Measurements from ENCODE around the gene TEX36. TPM values are rescaled to one million over a fixed set of nuclear protein-coding genes. Genes with fewer than 3 reads are reported as not detected.

The TEX36 gene
- not detected in 2 replicates for total RNA-seq

GRCh38 chr10:125683063-125683462 lies at the start of gene TEX36:
Gene TEX36 (minus strand): TSS chr10:125683163. CDS start chr10:125682989, 174 bp downstream.

GRCh38 chr10:125719173-125720001 lies 36.4 kb upstream of the TEX36 start, which contains the start of gene EDRF1:
Gene EDRF1 (plus strand): TSS chr10:125719709. CDS start chr10:125719808, 99 bp downstream.

Other genes with a start within 250 kb of the TEX36 start
- gene EDRF1, start 36.5 kb upstream of the TEX36 start, total RNA-seq, result 17.4 and 18.3 TPM in 2 replicates
- gene MMP21, start 92.7 kb upstream of the TEX36 start, total RNA-seq, result under 0.01 and 0.09 TPM in 2 replicates
- 71.5 and 71.7 TPM in 2 replicates for gene UROS, start 140.1 kb upstream of the TEX36 start, total RNA-seq
- gene BCCIP, start 140.4 kb upstream of the TEX36 start, total RNA-seq, result 30.4 and 35.0 TPM in 2 replicates
- gene DHX32, start 198.1 kb upstream of the TEX36 start, total RNA-seq, result 34.1 and 44.7 TPM in 2 replicates
- gene FANK1, start 213.4 kb upstream of the TEX36 start, total RNA-seq, result 10.0 and 11.5 TPM in 2 replicates

Measured in smooth muscle cell of bladder (primary cell).